Aorta (tissue), 5 donors: Measurements from ENCODE around the gene RNF8. TPM values are rescaled to one million over a fixed set of nuclear protein-coding genes. Genes with fewer than 3 reads are reported as not detected.
"Not testable (repeated sequence)": the region's sequence is repeated elsewhere in the genome, so short reads cannot be mapped to it uniquely, and the experiment has no call there.

ENCODE experiments used
- ATAC-seq: fragments of 200-7000 bp; cut with Tn5 transposase; one replicate; pipeline ENCODE4 v1.9.1; 2022; ENCODE audit warnings: moderate library complexity; ENCODE audit not compliant: low FRiP score
- DNase-seq, 2 donors: peaks; one replicate each; pipeline ENCODE4 v3.0.0-alpha.2; 2020
- H3K27ac ChIP-seq, 2 donors: one replicate each; pipeline ENCODE4 v1.5.1; 2013; ENCODE audit warnings: low read length in 2 of 2, mild to moderate bottlenecking in 2 of 2, moderate library complexity in 2 of 2, control low read depth in 1 of 2, inconsistent platforms in 1 of 2, low read depth in 1 of 2
- H3K27me3 ChIP-seq, 2 donors: one replicate each; pipeline ENCODE4 v1.6.1; 2013; ENCODE audit warnings: control low read depth in 1 of 2, low read length in 1 of 2, mild to moderate bottlenecking in 1 of 2, moderate library complexity in 1 of 2; ENCODE audit not compliant: insufficient read depth in 2 of 2, control insufficient read depth in 1 of 2
- H3K36me3 ChIP-seq, 2 donors: one replicate each; pipeline ENCODE4 v1.6.1; 2013; ENCODE audit warnings: control low read depth in 1 of 2, low read length in 1 of 2, mild to moderate bottlenecking in 1 of 2; ENCODE audit not compliant: insufficient read depth in 2 of 2, control insufficient read depth in 1 of 2
- H3K4me1 ChIP-seq, 2 donors: one replicate each; pipeline ENCODE4 v1.6.1; 2013; ENCODE audit warnings: low read length in 2 of 2, control low read depth in 1 of 2, mild to moderate bottlenecking in 1 of 2, moderate library complexity in 1 of 2; ENCODE audit not compliant: insufficient read depth in 2 of 2, control insufficient read depth in 1 of 2
- H3K4me3 ChIP-seq, 2 donors: one replicate each; pipeline ENCODE4 v1.5.1; 2013; ENCODE audit warnings: low read length in 2 of 2, control low read depth in 1 of 2, mild to moderate bottlenecking in 1 of 2
- H3K9me3 ChIP-seq: one replicate; pipeline ENCODE4 v1.6.1; 2013; ENCODE audit warnings: mild to moderate bottlenecking, low read length; ENCODE audit not compliant: control insufficient read depth
- whole genome bisulfite sequencing, 2 donors: extraction: QIAGEN DNeasy Blood & Tissue Kit; methylation state at CpG; one replicate each; pipeline ENCODE4 v1.1.7; 2013; 5-methylcytosine and 5-hydroxymethylcytosine counted together
- intact Hi-C, 2 donors: fragments of 100-400 bp; cut with DNase I; formaldehyde crosslinking; loops; one replicate each; pipeline versions ENCODE4 v1.14.2 to v1.15.0; 2022
- polyA plus RNA-seq, 2 donors: library from polyadenylated mRNA; stranded (reverse); fragments of 200-250 nt; gene quantifications; one replicate each; pipeline ENCODE4 v1.2.3, GENCODE V29; 2013
- total RNA-seq, 2 donors: library from RNA; stranded (reverse); fragmentation: NEBNext Ultra II Directional; extraction: Animal tissue kit (Norgen Biotek cat#: 25700); gene quantifications; one replicate each; pipeline ENCODE4 v1.2.1, GENCODE V29; 2021
- donor health status: healthy with polysubstance abuse.
- donor health status: Bipolar disorder and iron deficiency.
- donor health status: DM: no; HTN: no; CAD: no.
- donor health status: DM: no; HTN: no; CAD: no.
- donor health status: DM: yes; HTN: yes; CAD: no.

Gene RNF8
- total and polyA plus RNA-seq, 4 donors, result 13.9 to 16.4 (median 14.9) TPM

GRCh38 chr6:37345804-37346203, 8.0 kb upstream of the RNF8 start:
- not testable (repeated sequence) for H3K27ac ChIP-seq
- 81 to 85% methylated on average over 3 of the region's 3 CpGs for WGBS, 2 donors

GRCh38 chr6:37347177-37347576, 6.6 kb upstream of the RNF8 start:
- Histone ChIP-seq H3K4me3 (no peak overlapping the region), H3K9me3 (no peaks in the 10 kb centered on the region), H3K27me3 (no peaks in the 10 kb centered on the region), H3K36me3 (no peaks in the 10 kb centered on the region), H3K4me1 (no peaks in the 10 kb centered on the region), H3K27ac (no peak overlapping the region)
- intact Hi-C loops, result no loop called here
- DNase-seq (no peak), ATAC-seq (no peak)
- 53 to 66% methylated on average over 3 of the region's 3 CpGs for WGBS, 2 donors

More at GRCh38 chr6:37345804-37346203, 8.0 kb upstream of the RNF8 start:
- H3K36me3 ChIP-seq, ATAC-seq, H3K27me3 ChIP-seq, H3K4me3 ChIP-seq, DNase-seq, H3K9me3 ChIP-seq, H3K4me1 ChIP-seq, intact Hi-C loops: not testable (repeated sequence)

DNA sequence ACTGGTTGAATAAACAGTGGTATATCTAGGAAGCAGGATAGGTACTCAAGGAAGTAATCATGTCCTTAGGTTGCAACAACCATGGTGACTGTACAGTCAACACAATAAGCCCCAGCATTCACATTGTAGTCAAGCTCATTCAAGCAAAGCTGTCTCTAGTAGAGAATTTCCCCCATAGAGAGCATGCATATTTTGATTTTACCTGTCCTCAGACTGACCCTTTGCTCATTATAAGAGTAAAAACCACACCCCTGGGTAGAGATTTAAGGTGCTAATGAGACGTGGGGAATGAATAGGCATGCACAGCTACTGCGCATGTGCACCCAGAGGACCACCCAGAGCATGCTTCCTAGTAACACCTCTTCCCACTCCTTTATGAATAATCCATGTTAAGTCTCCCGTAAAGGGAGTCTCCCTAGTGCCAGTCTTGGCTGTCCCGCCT, 6.1 kb upstream of the RNF8 start:
- no peak for DNase-seq
- ATAC-seq, result no peak
- intact Hi-C loops, result no loop called here
- WGBS, 2 donors, result 79 to 89% methylated on average over 4 of the region's 4 CpGs
- H3K27ac ChIP-seq, result no peak overlapping the region
- H3K9me3 ChIP-seq, result no peaks in the 10 kb centered on the region
- H3K36me3 ChIP-seq, result no peaks in the 10 kb centered on the region
- H3K4me3 ChIP-seq, result no peak overlapping the region
- no peaks in the 10 kb centered on the region for H3K27me3 ChIP-seq
- no peaks in the 10 kb centered on the region for H3K4me1 ChIP-seq

- Histone ChIP-seq H3K27me3 (no peaks in the 10 kb centered on the region), H3K27ac (no peak overlapping the region), H3K9me3 (no peaks in the 10 kb centered on the region), H3K36me3 (no peaks in the 10 kb centered on the region), H3K4me3 (no peak overlapping the region), H3K4me1 (no peaks in the 10 kb centered on the region)
- DNase-seq (no peak), ATAC-seq (no peak)
- WGBS, 2 donors, result 95 to 96% methylated on average over 3 of the region's 3 CpGs
- intact Hi-C loops, result no loop called here
Measured at GRCh38 chr6:37351027-37351426, 2.8 kb upstream of the RNF8 start.

DNA sequence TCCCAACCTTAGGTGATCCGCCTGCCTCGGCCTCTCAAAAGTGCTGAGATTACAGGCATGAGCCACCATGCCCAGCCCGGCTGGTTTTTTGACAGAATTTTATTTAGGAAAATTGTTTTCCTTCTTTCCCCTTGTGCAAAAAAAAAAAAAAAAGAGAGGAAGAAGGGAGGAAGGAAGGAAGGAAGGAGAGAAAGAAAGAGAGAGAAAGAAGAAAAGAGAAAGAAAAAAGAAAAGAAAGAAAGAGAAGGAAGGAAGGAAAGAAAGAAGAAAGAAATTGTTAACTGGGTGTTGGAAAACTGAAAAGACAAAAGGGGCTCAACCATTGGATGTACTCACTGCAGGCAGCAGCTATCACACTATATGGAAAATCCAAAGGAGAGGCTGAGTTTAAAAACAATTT, 1.4 kb upstream of the RNF8 start:
- Histone ChIP-seq H3K36me3 (no peaks in the 10 kb centered on the region), H3K27me3 (no peaks in the 10 kb centered on the region), H3K4me1 (no peaks in the 10 kb centered on the region), H3K9me3 (no peaks in the 10 kb centered on the region), H3K27ac (no peak overlapping the region), H3K4me3 (no peak overlapping the region)
- no peak for ATAC-seq
- DNase-seq, result no peak
- 91 to 95% methylated on average over 3 of the region's 3 CpGs for WGBS, 2 donors
- intact Hi-C loops, result no loop called here

DNA sequence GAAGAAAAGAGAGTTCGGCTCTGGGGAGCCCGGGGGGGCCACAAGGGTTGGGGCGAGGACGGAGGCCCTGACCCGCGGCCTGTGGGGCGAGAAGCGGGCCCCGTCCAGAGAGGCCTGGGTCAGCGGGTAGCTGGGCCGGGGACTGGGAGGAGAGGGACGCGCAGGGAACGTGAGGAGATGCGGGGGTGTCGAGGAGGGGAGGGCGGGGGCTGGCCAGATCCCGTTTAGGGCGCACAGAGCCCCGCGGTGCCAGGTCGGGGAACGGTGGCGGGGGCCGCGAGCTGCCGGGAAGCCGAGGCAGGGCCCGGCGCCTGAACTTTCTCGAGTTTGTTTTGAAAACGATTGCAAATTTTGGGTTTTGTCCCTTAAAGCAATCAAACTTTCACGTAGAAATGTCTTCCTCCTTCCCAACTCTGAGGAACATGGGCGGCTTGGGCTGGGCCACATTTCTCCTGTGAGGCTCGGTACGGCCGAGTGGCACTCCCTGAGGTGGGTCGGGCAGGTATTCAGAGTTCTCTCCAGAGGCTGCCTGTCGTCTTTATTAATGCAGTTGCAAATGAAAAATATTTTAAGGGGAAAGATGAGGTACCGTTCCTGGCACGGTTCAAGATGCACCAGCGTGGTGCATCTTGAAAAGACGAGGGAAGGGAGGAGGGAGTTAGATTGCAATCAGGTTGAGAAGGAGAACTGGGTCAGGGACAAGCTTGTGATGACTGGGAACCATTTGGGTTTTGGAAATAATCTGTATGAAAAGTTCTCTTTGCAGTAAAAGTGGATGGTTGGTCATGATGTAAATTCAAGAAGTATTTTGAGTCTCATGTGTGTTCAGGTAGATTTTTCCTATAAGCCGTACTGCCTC, 972 bp downstream of the RNF8 start:
- intact Hi-C loops, result no loop called here
- no peak overlapping the region for H3K27ac ChIP-seq

GRCh38 chr6:37357288-37357687, 3.5 kb downstream of the RNF8 start:
- no peak overlapping the region for H3K4me3 ChIP-seq
- ATAC-seq, result no peak
- no peaks in the 10 kb centered on the region for H3K4me1 ChIP-seq
- intact Hi-C loops, result no loop called here
- H3K36me3 ChIP-seq, result peaks cover 2 to 4% of the 10 kb centered on the region in 2 donors
- no peaks in the 10 kb centered on the region for H3K27me3 ChIP-seq
- H3K27ac ChIP-seq, result no peak overlapping the region
- DNase-seq, result no peak
- H3K9me3 ChIP-seq, result no peaks in the 10 kb centered on the region
- 19 to 34% methylated on average over 1 of the region's 1 CpG for WGBS, 2 donors

More for the DNA sequence above, 972 bp downstream of the RNF8 start:
- Histone ChIP-seq H3K36me3 (no peaks in the 10 kb centered on the region), H3K4me3 (peak overlapping the region; percentile 85 to 87), H3K27me3 (no peaks in the 10 kb centered on the region), H3K9me3 (no peaks in the 10 kb centered on the region), H3K4me1 (no peaks in the 10 kb centered on the region)
- 3 to 5% methylated on average over 43 to 44 of the region's 44 CpGs for WGBS, 2 donors
- ATAC-seq (peak; percentile 76), DNase-seq (peak; percentile 52 to 81)

- WGBS, 2 donors, result 79 to 83% methylated on average over 2 of the region's 2 CpGs
- ATAC-seq (no peak), DNase-seq (no peak)
- Histone ChIP-seq H3K27me3 (no peaks in the 10 kb centered on the region), H3K4me3 (no peak overlapping the region), H3K36me3 (peaks cover 2 to 4% of the 10 kb centered on the region in 2 donors), H3K27ac (no peak overlapping the region), H3K9me3 (no peaks in the 10 kb centered on the region), H3K4me1 (no peaks in the 10 kb centered on the region)
- intact Hi-C loops, result no loop called here
Measured at GRCh38 chr6:37357860-37358259, 4.1 kb downstream of the RNF8 start.

DNA sequence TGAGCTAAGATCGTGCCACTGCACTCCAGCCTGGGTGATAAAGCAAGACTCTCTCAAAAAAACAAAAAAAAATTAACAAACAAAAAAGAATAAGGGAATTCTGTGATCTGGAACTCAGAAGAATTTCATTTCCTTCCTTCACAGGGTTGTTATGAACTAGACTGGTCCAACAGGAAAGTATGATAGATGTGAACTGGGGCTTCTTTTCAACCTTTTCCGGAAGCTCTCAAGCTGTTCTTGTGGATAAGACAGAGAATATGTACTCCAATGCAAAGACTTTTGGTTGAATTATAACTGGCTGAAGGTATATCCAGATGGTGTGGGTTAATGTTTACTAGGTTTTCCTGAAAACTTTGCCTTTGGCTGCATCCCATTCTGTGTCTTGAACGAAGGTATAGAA, 5.3 kb downstream of the RNF8 start:
- Histone ChIP-seq H3K4me1 (no peaks in the 10 kb centered on the region), H3K36me3 (peaks cover 2 to 7% of the 10 kb centered on the region in 2 donors), H3K27me3 (no peaks in the 10 kb centered on the region), H3K27ac (no peak overlapping the region), H3K9me3 (no peaks in the 10 kb centered on the region), H3K4me3 (no peak overlapping the region)
- DNase-seq, result no peak
- 89 to 90% methylated on average over 3 of the region's 3 CpGs for WGBS, 2 donors
- intact Hi-C loops, result no loop called here
- ATAC-seq, result no peak
